Measurements from ENCODE around the gene LRP1B.

DNA sequence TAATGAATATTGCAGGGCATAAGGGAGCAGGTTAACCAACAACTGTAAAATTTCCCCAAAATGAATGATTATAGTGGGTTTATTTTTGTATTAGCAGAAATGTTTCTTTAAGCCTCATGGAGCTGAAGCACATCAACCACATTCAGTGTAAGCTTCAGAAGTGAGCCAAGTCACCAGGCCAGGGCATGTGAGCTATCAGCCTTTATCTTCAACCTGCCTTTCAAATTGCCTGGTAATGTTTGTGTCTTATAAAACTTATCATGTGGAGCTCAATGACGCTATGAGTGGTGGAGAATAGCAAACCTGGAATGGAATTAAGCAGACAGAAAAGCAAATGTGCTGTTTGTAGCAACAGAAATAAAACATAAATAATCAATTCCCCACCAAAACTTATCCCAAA, 1068.4 kb downstream of the LRP1B start:
- TF ChIP-seq, protein P1, sequence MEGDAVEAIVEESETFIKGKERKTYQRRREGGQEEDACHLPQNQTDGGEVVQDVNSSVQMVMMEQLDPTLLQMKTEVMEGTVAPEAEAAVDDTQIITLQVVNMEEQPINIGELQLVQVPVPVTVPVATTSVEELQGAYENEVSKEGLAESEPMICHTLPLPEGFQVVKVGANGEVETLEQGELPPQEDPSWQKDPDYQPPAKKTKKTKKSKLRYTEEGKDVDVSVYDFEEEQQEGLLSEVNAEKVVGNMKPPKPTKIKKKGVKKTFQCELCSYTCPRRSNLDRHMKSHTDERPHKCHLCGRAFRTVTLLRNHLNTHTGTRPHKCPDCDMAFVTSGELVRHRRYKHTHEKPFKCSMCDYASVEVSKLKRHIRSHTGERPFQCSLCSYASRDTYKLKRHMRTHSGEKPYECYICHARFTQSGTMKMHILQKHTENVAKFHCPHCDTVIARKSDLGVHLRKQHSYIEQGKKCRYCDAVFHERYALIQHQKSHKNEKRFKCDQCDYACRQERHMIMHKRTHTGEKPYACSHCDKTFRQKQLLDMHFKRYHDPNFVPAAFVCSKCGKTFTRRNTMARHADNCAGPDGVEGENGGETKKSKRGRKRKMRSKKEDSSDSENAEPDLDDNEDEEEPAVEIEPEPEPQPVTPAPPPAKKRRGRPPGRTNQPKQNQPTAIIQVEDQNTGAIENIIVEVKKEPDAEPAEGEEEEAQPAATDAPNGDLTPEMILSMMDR (IDR thresholded peaks at IDR 0.05), result no peak
- no peak for TF ChIP-seq ZFX (IDR thresholded peaks at IDR 0.05; ENCODE audit: borderline replicate concordance)
